Measurements from ENCODE around the gene TMEM243. TPM values are rescaled to one million over a fixed set of nuclear protein-coding genes. Genes with fewer than 3 reads are reported as not detected.

Gene TMEM243
- total RNA-seq, 1 experiment from 2014 or later = 40.2 TPM

- peak; percentile 59 for DNase-seq (ENCODE audit: low read depth, low spot score)
- in situ Hi-C loops (cut with HindIII; ENCODE audit: low pct_unique_long_range_greater_than_20kb, low sequenced_read_pairs) = no loop called here
Observed at GRCh38 chr7:87148332-87148955, 71.1 kb downstream of the TMEM243 start.

GRCh38 chr7:87147500-87147899, 72.0 kb downstream of the TMEM243 start:
- in situ Hi-C loops (cut with HindIII; ENCODE audit: low pct_unique_long_range_greater_than_20kb, low sequenced_read_pairs) = no loop called here
- peak; percentile 24 for DNase-seq (ENCODE audit: low read depth, low spot score)

GRCh38 chr7:87146740-87147386, 72.7 kb downstream of the TMEM243 start:
- no peak for DNase-seq (ENCODE audit: low read depth, low spot score)
- in situ Hi-C loops (cut with HindIII; ENCODE audit: low pct_unique_long_range_greater_than_20kb, low sequenced_read_pairs) = no loop called here

Small RNAs within 50 kb of the gene (small RNA-seq; reads per million reads assigned to genes)
- gene RF00019 (0 reads per million in 2 experiments), gene RF02271 (0 reads per million in 2 experiments)

Other genes starting within 250 kb of the TMEM243 start
- 6.3 and 8.0 TPM in 2 replicates for gene ELAPOR2, start 160.1 kb downstream of the TMEM243 start, total RNA-seq (2014; rRNA removed; shearing (Covaris generic))
- 70.3 and 72.6 TPM in 2 replicates for gene DMTF1, start 67.3 kb downstream of the TMEM243 start, total RNA-seq (2014; rRNA removed; shearing (Covaris generic))
- gene CROT, start 125.9 kb upstream of the TMEM243 start, total RNA-seq (2014; rRNA removed; shearing (Covaris generic)) = 5.9 and 7.1 TPM in 2 replicates

Measured in SK-MEL-5 (cell line).